Skeletal muscle satellite cell (primary cell): Measurements from ENCODE around the gene MRPS17.
A peak's percentile ranks its signal among the peaks of the same experiment; 100 is the strongest.

Source experiments
- H3K27me3 ChIP-seq: 2 replicates; pipeline ENCODE4 v1.7.0; 2013; ENCODE audit warnings: low read length; ENCODE audit not compliant: control insufficient read depth, insufficient read depth
- H3K36me3 ChIP-seq: 2 replicates; pipeline ENCODE4 v1.7.0; 2013; ENCODE audit warnings: mild to moderate bottlenecking, control low read depth, low read length; ENCODE audit not compliant: insufficient read depth
- H3K4me1 ChIP-seq: 2 replicates; pipeline ENCODE4 v1.7.0; 2013; ENCODE audit warnings: low read length; ENCODE audit not compliant: control insufficient read depth, insufficient read depth
- H3K4me2 ChIP-seq: 2 replicates; pipeline ENCODE4 v1.7.0; 2013; ENCODE audit warnings: mild to moderate bottlenecking, low read length
- H3K4me3 ChIP-seq: 2 replicates; pipeline ENCODE4 v1.7.0; 2013; ENCODE audit warnings: low read length
- H3K9ac ChIP-seq: 2 replicates; pipeline ENCODE4 v1.7.0; 2013; ENCODE audit warnings: mild to moderate bottlenecking, low read depth, low read length, moderate library complexity
- H3K9me3 ChIP-seq: replicated peaks from 2 replicates; pipeline ENCODE4 v1.7.0; 2013; ENCODE audit warnings: mild to moderate bottlenecking, control low read depth, low read length

MRPS17 gene

GRCh38 chr7:55975988-55976633 lies 24.4 kb downstream of the MRPS17 start:
- no peak overlapping the region for H3K9ac ChIP-seq
- no peaks in the 10 kb centered on the region for H3K9me3 ChIP-seq
- peaks cover 17% of the 10 kb centered on the region for H3K4me1 ChIP-seq
- peaks cover 26% of the 10 kb centered on the region for H3K36me3 ChIP-seq
- H3K27me3 ChIP-seq: no peaks in the 10 kb centered on the region
- no peak overlapping the region for H3K4me3 ChIP-seq
- no peak overlapping the region for H3K4me2 ChIP-seq

- Histone ChIP-seq H3K4me2 (peak overlapping the region; percentile 73), H3K9me3 (no peaks in the 10 kb centered on the region), H3K4me3 (peak overlapping the region; percentile 44), H3K4me1 (peaks cover 17% of the 10 kb centered on the region), H3K9ac (peak overlapping the region; percentile 64), H3K36me3 (peaks cover 37% of the 10 kb centered on the region), H3K27me3 (no peaks in the 10 kb centered on the region)
These were observed 26.2 kb downstream of the MRPS17 start for GRCh38 chr7:55977831-55978230.

GRCh38 chr7:55980266-55980665 lies 28.6 kb downstream of the MRPS17 start:
- no peaks in the 10 kb centered on the region for H3K9me3 ChIP-seq
- H3K27me3 ChIP-seq: no peaks in the 10 kb centered on the region
- no peak overlapping the region for H3K4me2 ChIP-seq
- H3K4me3 ChIP-seq: no peak overlapping the region
- no peak overlapping the region for H3K9ac ChIP-seq
- peaks cover 17% of the 10 kb centered on the region for H3K4me1 ChIP-seq
- peaks cover 50% of the 10 kb centered on the region for H3K36me3 ChIP-seq

- no peak overlapping the region for H3K9ac ChIP-seq
- peaks cover 51% of the 10 kb centered on the region for H3K36me3 ChIP-seq
- H3K4me3 ChIP-seq: no peak overlapping the region
- no peak overlapping the region for H3K4me2 ChIP-seq
- H3K4me1 ChIP-seq: peaks cover 1% of the 10 kb centered on the region
- H3K27me3 ChIP-seq: no peaks in the 10 kb centered on the region
- no peaks in the 10 kb centered on the region for H3K9me3 ChIP-seq
These were observed 31.9 kb downstream of the MRPS17 start for GRCh38 chr7:55983537-55983936.

- Histone ChIP-seq H3K9ac (no peak overlapping the region), H3K9me3 (no peaks in the 10 kb centered on the region), H3K4me3 (no peak overlapping the region), H3K4me2 (no peak overlapping the region), H3K4me1 (no peaks in the 10 kb centered on the region), H3K27me3 (no peaks in the 10 kb centered on the region), H3K36me3 (peaks cover 25% of the 10 kb centered on the region)
These were observed 40.7 kb downstream of the MRPS17 start for GRCh38 chr7:55992346-55992745.

GRCh38 chr7:55996856-55997500 lies 45.3 kb downstream of the MRPS17 start:
- no peak overlapping the region for H3K9ac ChIP-seq
- no peaks in the 10 kb centered on the region for H3K27me3 ChIP-seq
- no peaks in the 10 kb centered on the region for H3K9me3 ChIP-seq
- no peaks in the 10 kb centered on the region for H3K4me1 ChIP-seq
- H3K4me3 ChIP-seq: no peak overlapping the region
- no peak overlapping the region for H3K4me2 ChIP-seq
- H3K36me3 ChIP-seq: peaks cover 26% of the 10 kb centered on the region

GRCh38 chr7:56003749-56004148 lies 52.1 kb downstream of the MRPS17 start:
- no peak overlapping the region for H3K4me2 ChIP-seq
- peaks cover 4% of the 10 kb centered on the region for H3K36me3 ChIP-seq
- H3K4me3 ChIP-seq: no peak overlapping the region
- no peak overlapping the region for H3K9ac ChIP-seq
- H3K4me1 ChIP-seq: no peaks in the 10 kb centered on the region
- H3K27me3 ChIP-seq: no peaks in the 10 kb centered on the region
- no peaks in the 10 kb centered on the region for H3K9me3 ChIP-seq
